Measurements from ENCODE around the gene LARGE1.

The LARGE1 gene

GRCh38 chr22:33248948-33249347 lies 671.3 kb downstream of the LARGE1 start:
- TF ChIP-seq CTCF (IDR thresholded peaks at IDR 0.05; ENCODE audit: low read depth, low read length): no peak
- DNase-seq (ENCODE audit: extremely low read depth, low read depth): no peak

DNA sequence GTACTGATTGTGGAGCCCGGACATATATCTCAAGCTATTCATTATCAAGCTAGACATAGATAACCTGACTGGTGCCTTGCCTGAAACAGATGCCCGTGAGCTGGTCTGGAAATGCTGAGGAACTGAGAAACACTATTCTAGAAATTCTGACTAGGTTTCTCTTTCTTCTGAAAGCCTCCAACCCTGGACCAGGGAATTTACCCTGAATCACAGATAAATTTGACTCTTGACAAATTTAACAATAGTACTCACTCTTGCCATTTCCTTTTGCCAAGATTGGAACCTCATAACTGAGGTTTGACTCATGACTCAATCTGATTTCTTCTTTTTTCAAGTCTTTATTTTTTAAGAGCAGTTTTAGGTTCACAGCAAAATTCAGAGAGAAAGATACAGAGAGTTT lies 672.5 kb downstream of the LARGE1 start:
- DNase-seq (ENCODE audit: extremely low read depth, low read depth): no peak
- TF ChIP-seq CTCF (IDR thresholded peaks at IDR 0.05; ENCODE audit: low read depth, low read length): no peak

DNA sequence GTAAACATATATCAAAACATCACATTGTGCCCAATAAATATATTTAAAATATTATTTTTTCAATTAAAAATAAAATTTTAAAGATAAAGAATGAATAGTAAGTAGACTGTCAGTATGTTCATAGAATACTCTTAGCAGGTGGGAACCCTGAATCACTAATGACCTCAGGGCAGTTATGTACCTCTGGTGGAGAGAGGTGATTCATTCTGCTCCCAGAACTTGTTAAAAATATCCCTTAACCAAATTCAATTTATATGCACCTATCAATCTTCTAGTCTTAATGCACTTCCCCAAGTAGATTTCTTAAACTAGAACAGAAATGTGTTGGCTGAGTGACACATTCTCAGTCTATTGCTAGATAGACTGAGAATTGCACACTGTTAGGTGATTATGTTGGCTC lies 678.2 kb downstream of the LARGE1 start:
- TF ChIP-seq CTCF (IDR thresholded peaks at IDR 0.05; ENCODE audit: low read depth, low read length): no peak
- no peak for DNase-seq (ENCODE audit: extremely low read depth, low read depth)

DNA sequence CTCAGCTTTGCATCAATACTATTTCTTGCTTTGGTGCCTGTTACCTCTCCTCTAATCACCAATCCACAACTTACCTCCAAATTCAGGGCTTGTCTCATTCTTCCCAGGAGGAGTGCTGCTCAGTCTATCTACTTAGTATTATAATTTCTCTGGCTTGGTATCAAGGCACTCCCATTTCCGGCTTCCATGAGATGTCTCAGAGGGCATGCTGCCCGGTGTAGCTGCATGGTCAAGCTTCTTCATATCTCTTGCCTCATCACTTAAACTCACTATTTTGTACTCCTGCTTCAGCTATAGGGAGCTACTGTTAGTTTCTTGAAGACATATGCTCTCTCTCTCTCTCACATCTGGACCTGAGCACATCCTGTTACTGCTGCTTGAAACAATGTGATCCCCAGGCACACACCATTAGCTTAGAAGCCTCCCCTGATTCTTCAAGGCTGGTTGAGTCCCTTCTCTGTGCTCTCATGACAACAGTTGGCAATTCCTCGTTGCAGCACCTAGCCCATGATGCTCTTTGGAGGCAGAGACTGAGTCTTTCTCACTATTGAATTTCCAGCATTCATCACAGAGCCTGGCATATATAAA lies 679.3 kb downstream of the LARGE1 start:
- no peak for TF ChIP-seq CTCF (IDR thresholded peaks at IDR 0.05; ENCODE audit: low read depth, low read length)
- DNase-seq (ENCODE audit: extremely low read depth, low read depth): no peak

DNA sequence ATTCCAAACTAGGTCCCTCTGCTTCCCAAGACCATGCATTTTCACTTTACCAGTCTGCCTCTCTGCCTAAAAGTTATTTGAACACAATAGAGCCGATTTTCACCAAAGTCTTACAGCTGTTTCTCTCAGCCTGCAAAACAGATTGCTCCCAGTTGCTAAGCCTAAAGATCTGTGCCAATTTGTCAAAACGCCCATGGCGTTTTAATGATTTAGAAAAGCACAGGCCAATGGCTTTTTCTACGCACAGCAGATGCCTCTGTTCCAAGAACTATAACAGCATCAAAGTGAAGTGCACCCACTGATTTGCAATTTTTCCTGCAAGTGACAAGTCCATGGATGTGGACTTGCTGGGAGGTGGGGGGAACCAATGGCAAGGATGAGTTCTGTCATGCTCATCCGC lies 688.2 kb downstream of the LARGE1 start:
- DNase-seq (ENCODE audit: extremely low read depth, low read depth): no peak
- TF ChIP-seq CTCF (IDR thresholded peaks at IDR 0.05; ENCODE audit: low read depth, low read length): no peak

- no peak for DNase-seq (ENCODE audit: extremely low read depth, low read depth)
- no peak for TF ChIP-seq CTCF (IDR thresholded peaks at IDR 0.05; ENCODE audit: low read depth, low read length)
These were observed 692.5 kb downstream of the LARGE1 start for GRCh38 chr22:33227791-33228190.

DNA sequence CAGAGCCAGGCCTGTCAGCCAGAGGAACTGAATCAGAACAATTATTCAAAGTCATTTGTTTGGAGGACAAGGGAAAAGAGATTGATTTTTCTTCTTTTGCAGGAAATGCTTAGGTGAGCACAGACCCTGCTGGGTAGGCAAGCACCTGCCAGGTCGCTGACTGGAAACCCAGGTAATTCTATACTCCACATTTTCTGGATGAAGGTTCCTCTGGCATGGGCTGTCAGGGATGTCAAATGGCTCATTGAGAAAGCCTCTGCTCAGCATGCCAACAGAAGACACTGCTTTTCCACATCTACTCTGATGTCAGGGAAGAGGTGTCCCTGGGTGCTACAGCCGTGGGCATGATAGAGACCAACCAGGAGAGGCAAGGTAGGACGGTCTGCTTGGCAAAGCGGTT lies 695.4 kb downstream of the LARGE1 start:
- DNase-seq (ENCODE audit: extremely low read depth, low read depth): no peak
- TF ChIP-seq CTCF (IDR thresholded peaks at IDR 0.05; ENCODE audit: low read depth, low read length): no peak

Data from AG09319 (cell line).